Neural cell (in vitro differentiated cells): ENCODE results near the gene SCLY. TPM values are rescaled to one million over a fixed set of nuclear protein-coding genes. Genes with fewer than 3 reads are reported as not detected.
A peak's percentile ranks its signal among the peaks of the same experiment; 100 is the strongest.

ENCODE experiments used
- H2AFZ ChIP-seq: fragments of 200-600, 300-800 bp; sonication (generic), shearing (Covaris generic); 2 replicates; pipeline ENCODE4 v1.6.0; 2014; ENCODE audit warnings: low read depth, mild to moderate bottlenecking, antibody characterized with exemption, low read length, moderate library complexity
- H3F3A ChIP-seq: fragments of 200-600 bp; shearing (Covaris generic); 2 replicates; pipeline ENCODE4 v1.6.1; 2016; ENCODE audit warnings: mild to moderate bottlenecking, moderate library complexity, mixed read lengths, antibody characterized with exemption, low read length; ENCODE audit not compliant: insufficient read depth, poor library complexity, severe bottlenecking
- H3K27ac ChIP-seq: fragments of 200-600, 300-800 bp; sonication (generic), shearing (Covaris generic); 2 replicates; pipeline ENCODE4 v1.5.1; 2014; ENCODE audit warnings: mild to moderate bottlenecking, low read length, moderate library complexity
- H3K27me3 ChIP-seq: fragments of 300-800, 200-600 bp; sonication (generic), shearing (Covaris generic); 2 replicates; pipeline ENCODE4 v1.6.0; 2014; ENCODE audit warnings: mild to moderate bottlenecking, low read depth, low read length, moderate library complexity; ENCODE audit not compliant: insufficient read depth
- H3K36me3 ChIP-seq: fragments of 300-800, 200-600 bp; sonication (generic), shearing (Covaris generic); 2 replicates; pipeline ENCODE4 v1.5.1; 2014; ENCODE audit warnings: mild to moderate bottlenecking, antibody characterized with exemption, low read length, moderate library complexity; ENCODE audit not compliant: insufficient read depth
- H3K4me2 ChIP-seq: fragments of 300-800, 200-600 bp; sonication (generic), shearing (Covaris generic); 2 replicates; pipeline ENCODE4 v1.6.0; 2014; ENCODE audit warnings: mild to moderate bottlenecking, low read length
- H3K4me3 ChIP-seq: fragments of 300-800, 200-600 bp; sonication (generic), shearing (Covaris generic); 2 replicates; pipeline ENCODE4 v1.5.1; 2014; ENCODE audit warnings: mild to moderate bottlenecking, low read length, moderate library complexity
- H3K79me2 ChIP-seq: fragments of 200-600 bp; shearing (Covaris generic); replicated peaks from 2 replicates; pipeline ENCODE4 v1.6.0; 2014; ENCODE audit warnings: mild to moderate bottlenecking, low read length, moderate library complexity; ENCODE audit not compliant: insufficient read depth
- H3K9ac ChIP-seq: fragments of 300-800, 200-600 bp; sonication (generic), shearing (Covaris generic); 2 replicates; pipeline ENCODE4 v1.6.1; 2016; ENCODE audit warnings: mild to moderate bottlenecking, low read length, mixed read lengths
- H3K9me2 ChIP-seq: fragments of 200-600 bp; shearing (Covaris generic); 2 replicates; pipeline ENCODE4 v1.6.1; 2016; ENCODE audit warnings: mild to moderate bottlenecking, low read length, mixed read lengths; ENCODE audit not compliant: insufficient read depth
- H3K9me3 ChIP-seq: fragments of 200-600, 300-800 bp; sonication (generic), shearing (Covaris generic); 2 replicates; pipeline ENCODE4 v1.6.1; 2016; ENCODE audit warnings: mild to moderate bottlenecking, mixed run types, low read length, moderate library complexity, mixed read lengths
- H4K20me1 ChIP-seq: fragments of 200-600 bp; shearing (Covaris generic); 2 replicates; pipeline ENCODE4 v1.6.1; 2016; ENCODE audit warnings: mild to moderate bottlenecking, mixed run types; ENCODE audit not compliant: insufficient read depth
- CTCF ChIP-seq: fragments of 450-650 bp; IDR thresholded peaks from 2 replicates; pipeline ENCODE4 v1.5.1; 2014; ENCODE audit warnings: antibody characterized with exemption, mild to moderate bottlenecking, moderate library complexity; ENCODE audit not compliant: poor library complexity, severe bottlenecking
- EP300 ChIP-seq: fragments of 450-650 bp; conservative IDR thresholded peaks from 2 replicates; pipeline ENCODE4 v1.6.1; 2014; ENCODE audit warnings: antibody characterized with exemption, mild to moderate bottlenecking, moderate library complexity; ENCODE audit not compliant: poor library complexity, severe bottlenecking
- MXI1 ChIP-seq: fragments of 450-650 bp; conservative IDR thresholded peaks from 2 replicates; pipeline ENCODE4 v1.6.1; 2014; ENCODE audit warnings: antibody characterized with exemption, mild to moderate bottlenecking; ENCODE audit not compliant: poor library complexity, severe bottlenecking
- POLR2AphosphoS5 ChIP-seq: IDR thresholded peaks from 2 replicates; pipeline ENCODE4 v1.6.1; 2012
- RAD21 ChIP-seq: fragments of 450-650 bp; conservative IDR thresholded peaks from 2 replicates; pipeline ENCODE4 v1.6.1; 2014; ENCODE audit warnings: antibody characterized with exemption, mild to moderate bottlenecking, moderate library complexity
- REST ChIP-seq: IDR thresholded peaks from 2 replicates; pipeline ENCODE4 v1.6.1; 2012; ENCODE audit warnings: borderline replicate concordance
- SMC3 ChIP-seq: fragments of 450-650 bp; conservative IDR thresholded peaks from 2 replicates; pipeline ENCODE4 v1.6.1; 2014; ENCODE audit warnings: antibody characterized with exemption, mild to moderate bottlenecking, moderate library complexity; ENCODE audit not compliant: poor library complexity
- TAF1 ChIP-seq: IDR thresholded peaks from 2 replicates; pipeline ENCODE4 v1.6.1; 2012; ENCODE audit warnings: low read depth
- polyA plus RNA-seq: library from polyadenylated mRNA; depleted of rRNA; stranded (reverse); fragments of >200 nt; gene quantifications from 2 replicates; pipeline ENCODE4 v1.2.3, GENCODE V29; 2014

The SCLY gene
- polyA plus RNA-seq, 1 donor from 2014 or later = 15.9 TPM

DNA sequence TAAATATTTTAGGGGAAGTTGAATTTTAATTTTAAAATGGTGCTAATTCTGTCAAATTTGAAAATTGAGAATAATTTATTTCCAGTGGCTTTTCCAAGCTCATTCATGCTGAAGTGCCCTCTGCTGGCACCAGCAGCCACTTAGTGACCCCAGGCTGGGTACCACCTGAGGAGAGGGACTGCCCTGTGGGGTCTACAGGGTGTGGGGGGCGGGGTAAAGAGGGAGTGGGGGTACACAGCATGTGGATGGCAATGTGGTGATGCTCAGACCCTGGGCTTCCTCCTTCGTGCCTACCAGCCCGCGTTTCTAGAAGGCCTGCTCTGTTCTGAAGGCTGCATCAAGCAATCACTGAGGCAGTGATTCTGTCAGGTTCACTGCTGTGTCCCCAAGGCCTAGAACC is 45.1 kb upstream of the SCLY start:
- no peak overlapping the region for H3K4me3 ChIP-seq
- H3K27ac ChIP-seq = no peak overlapping the region
- no peaks in the 10 kb centered on the region for H3F3A ChIP-seq
- no peaks in the 10 kb centered on the region for H3K36me3 ChIP-seq
- no peaks in the 10 kb centered on the region for H3K79me2 ChIP-seq
- no peak overlapping the region for H3K4me2 ChIP-seq
- H3K9me3 ChIP-seq = no peaks in the 10 kb centered on the region
- no peak overlapping the region for H3K9ac ChIP-seq
- TF ChIP-seq RAD21 (peak; percentile 18), POLR2AphosphoS5 (no peak), CTCF (peak; percentile 22)
- no peaks in the 10 kb centered on the region for H3K27me3 ChIP-seq
- no peak overlapping the region for H2AFZ ChIP-seq
- no peaks in the 10 kb centered on the region for H3K9me2 ChIP-seq
- H4K20me1 ChIP-seq = no peaks in the 10 kb centered on the region

GRCh38 chr2:238016526-238016925 is 44.3 kb upstream of the SCLY start:
- Histone ChIP-seq H3K27me3 (no peaks in the 10 kb centered on the region), H3F3A (no peaks in the 10 kb centered on the region), H3K4me3 (no peak overlapping the region), H3K9me2 (no peaks in the 10 kb centered on the region), H2AFZ (no peak overlapping the region), H3K36me3 (no peaks in the 10 kb centered on the region), H4K20me1 (no peaks in the 10 kb centered on the region), H3K9ac (no peak overlapping the region), H3K27ac (no peak overlapping the region), H3K4me2 (no peak overlapping the region), H3K79me2 (no peaks in the 10 kb centered on the region), H3K9me3 (no peaks in the 10 kb centered on the region)
- no peak for TF ChIP-seq POLR2AphosphoS5

GRCh38 chr2:238019962-238020361 is 40.8 kb upstream of the SCLY start:
- Histone ChIP-seq H3K4me2 (no peak overlapping the region), H3K36me3 (no peaks in the 10 kb centered on the region), H3K79me2 (no peaks in the 10 kb centered on the region), H3K27ac (no peak overlapping the region), H3K9me3 (no peaks in the 10 kb centered on the region), H3K27me3 (no peaks in the 10 kb centered on the region), H4K20me1 (no peaks in the 10 kb centered on the region), H3K9me2 (no peaks in the 10 kb centered on the region), H3K4me3 (no peak overlapping the region), H3F3A (no peaks in the 10 kb centered on the region), H2AFZ (no peak overlapping the region), H3K9ac (no peak overlapping the region)
- TF ChIP-seq SMC3 = no peak
- no peak for TF ChIP-seq MXI1
- no peak for TF ChIP-seq CTCF
- TF ChIP-seq RAD21 = no peak
- no peak for TF ChIP-seq POLR2AphosphoS5
- TF ChIP-seq TAF1 = no peak
- no peak for TF ChIP-seq REST
- no peak for TF ChIP-seq EP300
